IPS-11a (cell line): ENCODE measurements around the gene SRGAP2.
"Not testable (repeated sequence)": the region's sequence is repeated elsewhere in the genome, so short reads cannot be mapped to it uniquely, and the experiment has no call there.

Experiments
- H3K4me3 ChIP-seq: one replicate; pipeline ENCODE4 v1.5.1; 2013; ENCODE audit warnings: low read depth, low read length, control low read depth

SRGAP2 gene

GRCh38 chr1:206205569-206205968 is 2.2 kb downstream of the SRGAP2 start:
- H3K4me3 ChIP-seq: not testable (repeated sequence)

GRCh38 chr1:206210802-206211201 is 7.5 kb downstream of the SRGAP2 start:
- not testable (repeated sequence) for H3K4me3 ChIP-seq

GRCh38 chr1:206215600-206216392 is 12.5 kb downstream of the SRGAP2 start:
- not testable (repeated sequence) for H3K4me3 ChIP-seq

GRCh38 chr1:206218285-206218684 is 14.9 kb downstream of the SRGAP2 start:
- not testable (repeated sequence) for H3K4me3 ChIP-seq

- H3K4me3 ChIP-seq: not testable (repeated sequence)
These were observed 15.4 kb downstream of the SRGAP2 start for GRCh38 chr1:206218765-206219164.

GRCh38 chr1:206219514-206220331 is 16.4 kb downstream of the SRGAP2 start:
- H3K4me3 ChIP-seq: not testable (repeated sequence)

- H3K4me3 ChIP-seq: not testable (repeated sequence)
These were observed 17.1 kb downstream of the SRGAP2 start for GRCh38 chr1:206220332-206221000.

GRCh38 chr1:206221585-206221984 is 18.2 kb downstream of the SRGAP2 start:
- H3K4me3 ChIP-seq: not testable (repeated sequence)

- not testable (repeated sequence) for H3K4me3 ChIP-seq
These were observed 20.9 kb downstream of the SRGAP2 start for GRCh38 chr1:206224190-206224776.

GRCh38 chr1:206225386-206225785 is 22.0 kb downstream of the SRGAP2 start:
- H3K4me3 ChIP-seq: not testable (repeated sequence)

GRCh38 chr1:206226886-206227285 is 23.5 kb downstream of the SRGAP2 start:
- H3K4me3 ChIP-seq: not testable (repeated sequence)

- H3K4me3 ChIP-seq: not testable (repeated sequence)
These were observed 25.9 kb downstream of the SRGAP2 start for GRCh38 chr1:206229286-206229685.

GRCh38 chr1:206231989-206232388 is 28.6 kb downstream of the SRGAP2 start:
- H3K4me3 ChIP-seq: not testable (repeated sequence)

- not testable (repeated sequence) for H3K4me3 ChIP-seq
These were observed 29.8 kb downstream of the SRGAP2 start for GRCh38 chr1:206232970-206233645.

- H3K4me3 ChIP-seq: not testable (repeated sequence)
These were observed 31.0 kb downstream of the SRGAP2 start for GRCh38 chr1:206234189-206234916.

- not testable (repeated sequence) for H3K4me3 ChIP-seq
These were observed 31.8 kb downstream of the SRGAP2 start for GRCh38 chr1:206235190-206235589.

GRCh38 chr1:206240288-206240687 is 36.9 kb downstream of the SRGAP2 start:
- not testable (repeated sequence) for H3K4me3 ChIP-seq

- not testable (repeated sequence) for H3K4me3 ChIP-seq
These were observed 40.0 kb downstream of the SRGAP2 start for GRCh38 chr1:206243335-206243734.

- not testable (repeated sequence) for H3K4me3 ChIP-seq
These were observed 42.1 kb downstream of the SRGAP2 start for GRCh38 chr1:206245479-206245878.
